ENCODE data around the gene COL5A1.

DNA sequence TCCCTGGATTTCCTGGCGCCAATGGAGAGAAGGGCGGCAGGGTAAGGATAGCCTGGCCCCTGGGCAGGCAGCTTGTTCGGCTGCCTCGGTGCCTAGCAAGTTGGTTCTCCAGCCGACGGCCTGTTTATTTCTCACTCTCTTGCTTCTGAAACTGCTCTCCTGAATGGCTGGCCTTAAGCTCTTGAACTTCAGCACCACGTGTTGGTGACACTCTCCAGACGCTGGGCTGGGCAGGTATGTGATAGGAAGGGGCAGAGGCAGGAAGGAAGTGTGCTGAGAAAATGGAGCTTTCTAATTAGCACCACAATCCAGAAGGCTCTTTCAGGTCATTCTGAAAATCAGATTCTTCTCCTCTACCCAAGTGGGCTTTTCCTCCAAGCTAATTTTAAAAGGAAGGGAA, 147.6 kb downstream of the COL5A1 start:
- no peak for TF ChIP-seq EP300 (IDR thresholded peaks at IDR 0.05; ENCODE audit: borderline replicate concordance)
- no peak for TF ChIP-seq CEBPB (IDR thresholded peaks at IDR 0.05)
- TF ChIP-seq RAD21 (IDR thresholded peaks at IDR 0.05; ENCODE audit: low read depth) = no peak
- no peak for TF ChIP-seq TCF12 (IDR thresholded peaks at IDR 0.05; ENCODE audit: low read depth)
- TF ChIP-seq, protein P1, sequence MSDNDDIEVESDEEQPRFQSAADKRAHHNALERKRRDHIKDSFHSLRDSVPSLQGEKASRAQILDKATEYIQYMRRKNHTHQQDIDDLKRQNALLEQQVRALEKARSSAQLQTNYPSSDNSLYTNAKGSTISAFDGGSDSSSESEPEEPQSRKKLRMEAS (IDR thresholded peaks at IDR 0.05) = no peak

All from Ishikawa (cell line).